ENCODE data around the gene TRPM4.

The TRPM4 gene

DNA sequence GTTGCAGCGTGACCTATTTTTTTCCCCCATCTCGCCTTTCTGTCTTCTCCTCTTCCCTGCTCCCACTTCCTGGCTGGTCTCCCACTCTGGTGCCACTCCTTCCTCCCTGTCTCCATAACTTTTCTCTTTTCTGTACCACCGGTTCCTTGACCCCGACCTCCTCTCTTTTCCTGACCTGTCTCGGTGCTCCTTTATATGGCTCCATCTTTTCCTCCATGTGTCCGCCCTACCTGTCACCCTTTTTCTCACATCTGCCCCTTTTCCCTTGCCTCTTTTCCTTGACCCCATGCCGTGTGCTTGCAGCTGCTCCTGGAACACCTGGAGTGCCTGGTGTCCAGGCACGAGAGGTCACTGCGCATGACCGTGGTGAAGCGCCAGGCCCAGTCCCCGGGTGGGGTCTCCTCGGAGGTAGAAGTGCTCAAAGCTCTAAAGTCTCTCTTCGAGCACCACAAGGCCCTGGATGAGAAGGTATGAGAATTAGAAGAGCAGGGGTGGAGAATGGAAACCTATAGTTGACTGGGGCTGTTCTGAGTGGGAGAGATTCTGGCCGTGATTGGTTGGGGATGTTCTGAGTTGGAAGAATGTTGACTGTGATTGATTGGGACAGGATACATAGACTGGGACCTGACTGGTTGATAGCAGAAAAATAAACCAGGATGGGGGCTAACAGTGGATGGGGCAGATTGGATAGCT lies 28.9 kb upstream of the TRPM4 start:
- Histone ChIP-seq H3K4me3 (ENCODE audit: low read depth in 1 of 2, low read length in 2 of 2) (peak overlapping the region; percentile 48 to 52), H3K27ac (ENCODE audit: low read length) (no peak overlapping the region), H3K27me3 (ENCODE audit: low read depth, low read length) (no peaks in the 10 kb centered on the region), H3K9me3 (ENCODE audit: control insufficient read depth in 1 of 2, low read length in 2 of 2) (no peaks in the 10 kb centered on the region), H3K4me1 (ENCODE audit: control insufficient read depth in 1 of 2, insufficient read depth in 2 of 2, low read length in 2 of 2) (peaks cover 6 to 20% of the 10 kb centered on the region in 2 donors), H3K36me3 (ENCODE audit: control insufficient read depth in 1 of 2, insufficient read depth in 2 of 2, low read length in 2 of 2) (no peaks in the 10 kb centered on the region)

DNA sequence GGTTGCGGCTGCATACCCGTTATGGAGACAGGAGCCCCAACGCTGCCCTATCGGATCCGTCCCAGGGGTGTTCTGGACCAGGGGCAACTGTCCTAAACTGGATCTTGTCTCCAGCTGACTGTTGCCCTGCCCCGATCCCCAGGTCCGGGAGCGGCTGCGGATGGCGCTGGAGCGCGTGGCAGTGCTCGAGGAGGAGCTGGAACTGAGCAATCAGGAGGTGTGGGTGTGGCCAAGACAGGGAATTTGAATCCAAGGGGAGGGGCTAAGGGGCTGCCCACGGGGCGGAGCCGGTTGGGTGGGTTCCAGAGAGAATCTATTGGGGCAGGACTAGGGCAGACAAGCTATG lies 28.4 kb upstream of the TRPM4 start:
- Histone ChIP-seq H3K36me3 (ENCODE audit: control insufficient read depth in 1 of 2, insufficient read depth in 2 of 2, low read length in 2 of 2) (no peaks in the 10 kb centered on the region), H3K27ac (ENCODE audit: low read length) (no peak overlapping the region), H3K4me3 (ENCODE audit: low read depth in 1 of 2, low read length in 2 of 2) (no peak overlapping the region), H3K4me1 (ENCODE audit: control insufficient read depth in 1 of 2, insufficient read depth in 2 of 2, low read length in 2 of 2) (peaks cover 6 to 25% of the 10 kb centered on the region in 2 donors), H3K27me3 (ENCODE audit: low read depth, low read length) (no peaks in the 10 kb centered on the region), H3K9me3 (ENCODE audit: control insufficient read depth in 1 of 2, low read length in 2 of 2) (no peaks in the 10 kb centered on the region)

DNA sequence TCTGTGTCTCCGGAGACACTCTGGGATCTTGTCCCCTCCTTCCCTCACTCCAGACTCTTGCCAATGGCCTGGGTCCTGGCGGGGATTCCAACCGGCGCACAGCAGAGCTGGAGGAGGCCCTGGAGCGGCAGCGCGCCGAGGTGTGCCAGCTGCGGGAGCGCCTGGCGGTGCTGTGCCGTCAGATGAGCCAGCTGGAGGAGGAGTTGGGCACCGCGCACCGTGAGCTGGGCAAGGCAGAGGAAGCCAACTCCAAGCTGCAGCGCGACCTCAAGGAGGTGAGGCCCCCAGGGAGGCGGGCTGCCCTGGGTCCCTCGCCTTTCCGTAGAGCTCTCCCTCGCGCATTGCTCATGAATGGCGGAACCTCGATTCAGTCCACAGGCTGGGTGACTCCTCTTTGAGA lies 27.3 kb upstream of the TRPM4 start:
- peaks cover 6 to 31% of the 10 kb centered on the region in 2 donors for H3K4me1 ChIP-seq (ENCODE audit: control insufficient read depth in 1 of 2, insufficient read depth in 2 of 2, low read length in 2 of 2)
- H3K27me3 ChIP-seq (ENCODE audit: low read depth, low read length) = no peaks in the 10 kb centered on the region
- H3K36me3 ChIP-seq (ENCODE audit: control insufficient read depth in 1 of 2, insufficient read depth in 2 of 2, low read length in 2 of 2) = no peaks in the 10 kb centered on the region
- H3K27ac ChIP-seq (ENCODE audit: low read length) = no peak overlapping the region
- no peak overlapping the region for H3K4me3 ChIP-seq (ENCODE audit: low read depth in 1 of 2, low read length in 2 of 2)
- H3K9me3 ChIP-seq (ENCODE audit: control insufficient read depth in 1 of 2, low read length in 2 of 2) = no peaks in the 10 kb centered on the region

DNA sequence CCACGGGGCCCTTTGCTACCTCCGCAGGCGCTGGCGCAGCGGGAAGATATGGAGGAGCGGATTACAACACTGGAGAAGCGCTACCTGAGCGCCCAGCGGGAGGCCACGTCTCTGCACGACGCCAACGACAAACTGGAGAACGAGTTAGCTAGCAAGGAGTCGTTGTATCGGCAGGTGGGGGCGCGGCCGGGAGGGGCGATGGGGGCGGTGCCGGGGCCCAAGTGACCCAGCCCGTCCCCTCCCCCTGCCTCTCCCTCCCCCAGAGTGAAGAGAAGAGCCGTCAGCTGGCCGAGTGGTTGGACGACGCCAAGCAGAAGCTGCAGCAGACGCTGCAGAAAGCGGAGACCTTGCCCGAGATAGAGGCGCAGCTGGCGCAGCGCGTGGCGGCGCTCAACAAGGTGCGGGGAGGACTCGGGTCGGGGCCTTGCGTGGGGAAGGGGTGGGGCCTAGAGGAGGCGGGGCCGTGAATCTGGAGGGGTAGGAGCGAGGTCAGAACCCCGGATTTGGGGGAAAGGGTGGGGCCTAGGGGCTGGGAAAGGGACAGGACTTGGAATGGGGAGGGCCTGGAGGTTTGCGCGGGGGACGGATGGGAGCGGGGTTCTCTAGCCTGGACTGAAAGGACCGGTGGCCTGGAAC lies 24.5 kb upstream of the TRPM4 start:
- Histone ChIP-seq H3K27me3 (ENCODE audit: low read depth, low read length) (no peaks in the 10 kb centered on the region), H3K4me3 (ENCODE audit: low read depth in 1 of 2, low read length in 2 of 2) (peak overlapping the region; percentile 39 to 60), H3K36me3 (ENCODE audit: control insufficient read depth in 1 of 2, insufficient read depth in 2 of 2, low read length in 2 of 2) (no peaks in the 10 kb centered on the region), H3K9me3 (ENCODE audit: control insufficient read depth in 1 of 2, low read length in 2 of 2) (no peaks in the 10 kb centered on the region), H3K27ac (ENCODE audit: low read length) (no peak overlapping the region), H3K4me1 (ENCODE audit: control insufficient read depth in 1 of 2, insufficient read depth in 2 of 2, low read length in 2 of 2) (peaks cover 6 to 25% of the 10 kb centered on the region in 2 donors)

DNA sequence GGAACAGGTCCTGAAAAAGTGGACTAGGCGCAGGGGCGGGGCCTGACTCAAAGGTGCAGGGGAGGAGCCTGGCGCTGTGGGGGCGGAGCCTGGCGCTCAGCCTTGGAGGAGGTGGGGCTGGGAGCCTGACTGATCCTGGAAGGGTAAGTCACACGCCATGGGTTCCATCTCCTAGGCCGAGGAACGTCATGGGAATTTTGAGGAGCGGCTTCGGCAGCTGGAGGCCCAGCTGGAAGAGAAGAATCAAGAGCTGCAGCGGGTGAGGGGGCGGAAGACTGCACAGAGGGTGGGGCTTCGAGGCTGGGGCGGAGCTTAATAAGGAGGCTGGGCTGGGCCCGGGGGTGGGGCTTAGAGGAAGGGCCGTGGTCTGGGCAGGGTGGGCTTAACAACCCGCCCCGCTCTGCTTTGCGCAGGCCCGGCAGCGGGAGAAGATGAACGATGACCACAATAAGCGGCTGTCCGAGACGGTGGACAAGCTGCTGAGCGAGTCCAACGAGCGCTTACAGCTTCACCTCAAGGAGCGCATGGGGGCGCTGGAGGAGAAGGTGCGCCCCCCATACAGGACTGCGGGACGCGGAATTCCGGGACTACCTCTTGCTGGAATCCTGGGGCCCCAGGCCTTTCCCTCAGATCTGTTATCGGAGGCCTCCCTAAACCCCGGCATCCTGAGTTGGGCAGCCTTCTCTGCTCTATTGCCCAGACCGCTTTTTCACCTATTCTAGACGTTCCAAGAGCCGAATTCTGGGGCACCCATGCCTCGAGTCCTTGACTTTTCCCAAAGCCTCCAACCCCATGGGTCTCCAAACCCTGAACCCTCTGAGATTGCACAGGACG lies 23.8 kb upstream of the TRPM4 start:
- peaks cover 1 to 17% of the 10 kb centered on the region in 2 donors for H3K4me1 ChIP-seq (ENCODE audit: control insufficient read depth in 1 of 2, insufficient read depth in 2 of 2, low read length in 2 of 2)
- H3K36me3 ChIP-seq (ENCODE audit: control insufficient read depth in 1 of 2, insufficient read depth in 2 of 2, low read length in 2 of 2) = no peaks in the 10 kb centered on the region
- H3K27me3 ChIP-seq (ENCODE audit: low read depth, low read length) = no peaks in the 10 kb centered on the region
- H3K9me3 ChIP-seq (ENCODE audit: control insufficient read depth in 1 of 2, low read length in 2 of 2) = no peaks in the 10 kb centered on the region
- H3K4me3 ChIP-seq (ENCODE audit: low read depth in 1 of 2, low read length in 2 of 2) = peak overlapping the region; percentile 39 to 60
- no peak overlapping the region for H3K27ac ChIP-seq (ENCODE audit: low read length)

DNA sequence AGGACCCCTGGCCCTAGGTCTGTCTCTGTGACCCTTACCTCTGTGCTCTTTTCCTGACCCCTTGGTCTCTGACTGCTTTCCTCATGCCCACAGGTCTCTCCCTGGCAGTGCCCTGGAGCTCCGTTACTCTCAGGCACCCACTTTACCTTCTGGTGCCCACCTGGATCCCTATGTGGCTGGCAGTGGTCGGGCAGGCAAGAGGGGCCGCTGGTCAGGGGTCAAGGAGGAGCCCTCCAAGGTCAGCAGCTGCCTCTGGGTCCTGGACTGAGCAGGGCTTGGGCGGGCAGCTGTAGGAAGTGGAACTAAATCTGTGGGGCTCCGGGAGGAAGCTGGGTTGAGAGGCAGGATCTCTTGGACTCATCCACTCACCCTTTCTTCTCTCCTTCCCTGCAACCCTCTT lies 21.9 kb upstream of the TRPM4 start:
- Histone ChIP-seq H3K4me1 (ENCODE audit: control insufficient read depth in 1 of 2, insufficient read depth in 2 of 2, low read length in 2 of 2) (peaks cover 0 to 17% of the 10 kb centered on the region in 2 donors), H3K4me3 (ENCODE audit: low read depth in 1 of 2, low read length in 2 of 2) (no peak overlapping the region), H3K27ac (ENCODE audit: low read length) (no peak overlapping the region), H3K27me3 (ENCODE audit: low read depth, low read length) (no peaks in the 10 kb centered on the region), H3K36me3 (ENCODE audit: control insufficient read depth in 1 of 2, insufficient read depth in 2 of 2, low read length in 2 of 2) (no peaks in the 10 kb centered on the region), H3K9me3 (ENCODE audit: control insufficient read depth in 1 of 2, low read length in 2 of 2) (no peaks in the 10 kb centered on the region)

DNA sequence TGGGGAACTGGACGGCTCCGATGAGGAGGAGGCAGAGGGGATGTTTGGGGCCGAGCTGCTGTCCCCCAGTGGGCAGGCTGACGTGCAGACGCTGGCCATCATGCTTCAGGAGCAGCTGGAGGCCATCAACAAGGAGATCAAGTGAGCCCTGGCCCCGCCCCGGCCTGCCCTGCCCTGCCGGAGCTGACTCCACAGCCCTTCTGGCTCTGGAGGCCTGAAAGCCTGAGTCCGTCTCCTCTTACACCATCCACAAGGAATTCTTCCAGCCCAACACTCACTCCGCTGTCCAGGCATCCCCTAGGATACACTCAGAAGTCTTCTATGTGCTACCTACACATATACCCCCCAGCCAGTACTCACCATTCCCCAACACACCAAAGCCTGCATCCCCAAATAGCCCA lies 20.8 kb upstream of the TRPM4 start:
- no peaks in the 10 kb centered on the region for H3K36me3 ChIP-seq (ENCODE audit: control insufficient read depth in 1 of 2, insufficient read depth in 2 of 2, low read length in 2 of 2)
- H3K9me3 ChIP-seq (ENCODE audit: control insufficient read depth in 1 of 2, low read length in 2 of 2) = no peaks in the 10 kb centered on the region
- H3K27me3 ChIP-seq (ENCODE audit: low read depth, low read length) = no peaks in the 10 kb centered on the region
- H3K4me1 ChIP-seq (ENCODE audit: control insufficient read depth in 1 of 2, insufficient read depth in 2 of 2, low read length in 2 of 2) = peaks cover 0 to 17% of the 10 kb centered on the region in 2 donors
- H3K27ac ChIP-seq (ENCODE audit: low read length) = no peak overlapping the region
- no peak overlapping the region for H3K4me3 ChIP-seq (ENCODE audit: low read depth in 1 of 2, low read length in 2 of 2)

DNA sequence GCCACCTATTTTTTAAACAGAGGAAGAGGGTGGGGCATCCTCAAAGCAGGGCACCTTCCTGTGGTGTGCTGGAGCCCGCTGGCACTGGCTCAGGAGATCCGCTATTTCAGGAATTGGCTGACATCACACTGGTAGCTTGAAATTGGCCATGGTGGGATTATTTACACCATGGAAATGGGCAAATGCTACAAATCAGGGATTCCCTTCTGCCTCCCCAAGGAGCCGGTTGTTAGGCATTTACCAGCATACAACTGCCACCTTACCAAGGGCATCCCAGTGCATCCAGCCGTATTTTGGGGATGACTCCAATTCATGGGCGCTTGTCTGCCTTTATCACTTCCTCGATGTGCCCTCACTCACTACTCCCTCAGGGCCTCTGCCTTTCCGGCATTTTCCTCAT lies 16.6 kb upstream of the TRPM4 start:
- Histone ChIP-seq H3K9me3 (ENCODE audit: control insufficient read depth in 1 of 2, low read length in 2 of 2) (no peaks in the 10 kb centered on the region), H3K4me1 (ENCODE audit: control insufficient read depth in 1 of 2, insufficient read depth in 2 of 2, low read length in 2 of 2) (peaks cover 0 to 21% of the 10 kb centered on the region in 2 donors), H3K4me3 (ENCODE audit: low read depth in 1 of 2, low read length in 2 of 2) (no peak overlapping the region), H3K27ac (ENCODE audit: low read length) (no peak overlapping the region), H3K27me3 (ENCODE audit: low read depth, low read length) (no peaks in the 10 kb centered on the region), H3K36me3 (ENCODE audit: control insufficient read depth in 1 of 2, insufficient read depth in 2 of 2, low read length in 2 of 2) (no peaks in the 10 kb centered on the region)

DNA sequence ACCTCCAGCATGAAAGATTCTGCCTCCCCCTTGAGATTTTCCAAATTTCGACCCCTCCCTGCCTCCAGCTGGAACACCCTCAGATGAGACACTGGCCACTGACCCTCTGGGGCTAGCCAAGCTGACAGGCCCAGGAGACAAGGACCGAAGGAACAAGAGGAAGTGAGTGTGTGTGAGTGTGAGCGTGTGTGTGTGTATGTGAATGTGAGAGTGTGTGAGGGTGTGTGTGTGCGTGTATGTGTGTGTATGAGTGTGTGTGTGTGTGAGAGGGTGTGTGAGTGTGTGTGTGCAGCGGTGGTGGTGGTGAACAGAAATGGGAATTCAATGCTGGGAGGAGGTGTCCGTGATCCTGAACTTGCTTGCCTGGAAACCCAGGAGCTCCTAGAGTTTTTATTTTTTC lies 16.2 kb upstream of the TRPM4 start:
- H3K4me3 ChIP-seq (ENCODE audit: low read depth in 1 of 2, low read length in 2 of 2) = no peak overlapping the region
- no peaks in the 10 kb centered on the region for H3K36me3 ChIP-seq (ENCODE audit: control insufficient read depth in 1 of 2, insufficient read depth in 2 of 2, low read length in 2 of 2)
- H3K9me3 ChIP-seq (ENCODE audit: control insufficient read depth in 1 of 2, low read length in 2 of 2) = no peaks in the 10 kb centered on the region
- H3K27me3 ChIP-seq (ENCODE audit: low read depth, low read length) = no peaks in the 10 kb centered on the region
- peaks cover 0 to 25% of the 10 kb centered on the region in 2 donors for H3K4me1 ChIP-seq (ENCODE audit: control insufficient read depth in 1 of 2, insufficient read depth in 2 of 2, low read length in 2 of 2)
- H3K27ac ChIP-seq (ENCODE audit: low read length) = no peak overlapping the region

DNA sequence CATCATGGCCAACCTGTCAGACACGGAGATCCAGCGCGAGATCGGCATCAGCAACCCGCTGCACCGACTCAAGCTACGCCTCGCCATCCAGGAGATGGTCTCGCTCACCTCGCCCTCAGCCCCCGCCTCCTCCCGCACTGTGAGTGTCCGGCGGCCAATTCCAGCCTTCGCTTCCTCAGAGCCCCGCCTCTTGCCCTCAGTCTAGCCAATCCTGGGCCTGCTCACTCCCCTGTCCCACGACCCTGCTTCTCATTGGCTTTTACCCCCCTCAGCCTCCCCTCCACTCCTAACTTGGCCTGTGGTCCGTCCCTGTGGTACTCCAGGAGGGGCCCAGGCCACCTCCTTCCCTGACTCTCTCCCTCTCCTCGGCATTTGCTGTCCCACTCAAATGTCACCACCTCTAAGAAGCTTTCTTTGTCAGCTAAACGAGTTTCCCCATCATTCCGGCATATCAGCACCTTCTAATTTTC lies 14.7 kb upstream of the TRPM4 start:
- Histone ChIP-seq H3K27me3 (ENCODE audit: low read depth, low read length) (no peaks in the 10 kb centered on the region), H3K27ac (ENCODE audit: low read length) (no peak overlapping the region), H3K36me3 (ENCODE audit: control insufficient read depth in 1 of 2, insufficient read depth in 2 of 2, low read length in 2 of 2) (no peaks in the 10 kb centered on the region), H3K4me3 (ENCODE audit: low read depth in 1 of 2, low read length in 2 of 2) (peak overlapping the region; percentile 68 to 75), H3K9me3 (ENCODE audit: control insufficient read depth in 1 of 2, low read length in 2 of 2) (no peaks in the 10 kb centered on the region), H3K4me1 (ENCODE audit: control insufficient read depth in 1 of 2, insufficient read depth in 2 of 2, low read length in 2 of 2) (peaks cover 0 to 26% of the 10 kb centered on the region in 2 donors)

All from muscle layer of duodenum (tissue), 2 donors.